GM23338 (cell line): ENCODE measurements around the gene ADSL. TPM values are rescaled to one million over a fixed set of nuclear protein-coding genes. Genes with fewer than 3 reads are reported as not detected.

Source experiments
- ATAC-seq: fragments of 200-7000 bp; cut with Tn5 transposase; 3 replicates; pipeline ENCODE4 v1.9.1; 2020
- DNase-seq: peaks from one replicate; pipeline ENCODE4 v3.0.0-alpha.2; 2015; ENCODE audit warnings: low spot score
- H2AFZ ChIP-seq: fragments of 200-600 bp; sonication (generic); 2 replicates; pipeline ENCODE4 v1.8.0; 2016; ENCODE audit warnings: antibody characterized with exemption, mild to moderate bottlenecking, moderate library complexity
- H3F3A ChIP-seq: fragments of 200-600 bp; sonication (generic); replicated peaks from 2 replicates; pipeline ENCODE4 v1.8.0; 2017; ENCODE audit warnings: antibody characterized with exemption, mixed run types, low read depth
- H3K27ac ChIP-seq: fragments of 200-600 bp; sonication (generic); 2 replicates; pipeline ENCODE4 v1.6.1; 2016; ENCODE audit warnings: low read depth
- H3K27me3 ChIP-seq: fragments of 200-600 bp; sonication (generic); 2 replicates; pipeline ENCODE4 v1.8.0; 2016; ENCODE audit warnings: mild to moderate bottlenecking, mixed run types, moderate library complexity; ENCODE audit not compliant: insufficient read depth
- H3K36me3 ChIP-seq: fragments of 200-600 bp; sonication (generic); 2 replicates; pipeline ENCODE4 v1.8.0; 2016; ENCODE audit warnings: mild to moderate bottlenecking; ENCODE audit not compliant: insufficient read depth
- H3K4me1 ChIP-seq: fragments of 200-600 bp; sonication (generic); 2 replicates; pipeline ENCODE4 v1.8.0; 2016; ENCODE audit warnings: mild to moderate bottlenecking, moderate library complexity; ENCODE audit not compliant: insufficient read depth
- H3K4me2 ChIP-seq: fragments of 200-600 bp; sonication (generic); 2 replicates; pipeline ENCODE4 v1.7.1; 2017; ENCODE audit warnings: mixed run types
- H3K4me3 ChIP-seq: fragments of 200-600 bp; sonication (generic); 2 replicates; pipeline ENCODE4 v1.6.1; 2016; ENCODE audit warnings: mixed run types
- H3K79me2 ChIP-seq: fragments of 200-600 bp; sonication (generic); replicated peaks from 2 replicates; pipeline ENCODE4 v1.8.0; 2017; ENCODE audit warnings: mild to moderate bottlenecking; ENCODE audit not compliant: insufficient read depth
- H3K9me2 ChIP-seq: fragments of 200-600 bp; sonication (generic); 2 replicates; pipeline ENCODE4 v1.8.0; 2017; ENCODE audit not compliant: insufficient read depth
- H4K20me1 ChIP-seq: fragments of 200-600 bp; sonication (generic); replicated peaks from 2 replicates; pipeline ENCODE4 v1.8.0; 2017; ENCODE audit warnings: mild to moderate bottlenecking; ENCODE audit not compliant: insufficient read depth
- H3K27ac Mint-ChIP-seq: 2 replicates; pipeline ENCODE4 v1.8.0; 2020; ENCODE audit warnings: inconsistent platforms, mild to moderate bottlenecking, moderate library complexity, mixed read lengths
- H3K27me3 Mint-ChIP-seq: 3 replicates; pipeline ENCODE4 v1.8.0; 2022; ENCODE audit warnings: low read depth, mild to moderate bottlenecking, moderate library complexity, mixed read lengths, inconsistent platforms; ENCODE audit not compliant: insufficient read depth, poor library complexity
- H3K36me3 Mint-ChIP-seq: 3 replicates; pipeline ENCODE4 v1.8.0; 2021; ENCODE audit warnings: low read depth, mild to moderate bottlenecking, inconsistent platforms, moderate library complexity, mixed read lengths
- H3K4me1 Mint-ChIP-seq: 3 replicates; pipeline ENCODE4 v1.8.0; 2020; ENCODE audit warnings: mild to moderate bottlenecking, inconsistent platforms, mixed read lengths
- H3K4me3 Mint-ChIP-seq: 3 replicates; pipeline ENCODE4 v1.8.0; 2021; ENCODE audit warnings: moderate library complexity, mild to moderate bottlenecking, inconsistent platforms, mixed read lengths
- H3K9me3 Mint-ChIP-seq: 3 replicates; pipeline ENCODE4 v1.8.0; 2020; ENCODE audit warnings: moderate library complexity, mild to moderate bottlenecking, inconsistent platforms, mixed read lengths
- CREB1 ChIP-seq: fragments of 250-450 bp; sonication (Bioruptor Pico); IDR thresholded peaks from 2 replicates; pipeline ENCODE4 v1.5.0; 2020; ENCODE audit warnings: low read depth, mild to moderate bottlenecking, moderate library complexity
- ETS1 ChIP-seq: IDR thresholded peaks from 2 replicates; pipeline ENCODE4 v1.6.1; 2016; ENCODE audit warnings: antibody characterized with exemption
- EZH2 ChIP-seq: fragments of 200-600 bp; sonication (generic); IDR thresholded peaks from one replicate; pipeline ENCODE4 v1.8.0; 2017; ENCODE audit warnings: antibody characterized with exemption, mild to moderate bottlenecking, low read depth; ENCODE audit not compliant: unreplicated experiment
- EZH2phosphoT487 ChIP-seq: fragments of 200-600 bp; sonication (generic); IDR thresholded peaks from one replicate; pipeline ENCODE4 v1.8.1; 2018; ENCODE audit warnings: antibody characterized with exemption; ENCODE audit not compliant: unreplicated experiment
- NANOG ChIP-seq: IDR thresholded peaks from 2 replicates; pipeline ENCODE4 v1.6.1; 2016; ENCODE audit warnings: antibody characterized with exemption, borderline replicate concordance
- REST ChIP-seq: IDR thresholded peaks from one replicate; pipeline ENCODE4 v1.6.1; 2018; ENCODE audit warnings: antibody characterized with exemption; ENCODE audit not compliant: unreplicated experiment
- ZNF114 ChIP-seq: fragments of 250-450 bp; sonication (Bioruptor Pico); IDR thresholded peaks from 2 replicates; pipeline ENCODE4 v1.5.0; 2020; ENCODE audit warnings: mild to moderate bottlenecking, moderate library complexity
- ZNF331 ChIP-seq: fragments of 250-450 bp; sonication (Bioruptor Pico); IDR thresholded peaks from 2 replicates; pipeline ENCODE4 v1.5.0; 2020; ENCODE audit warnings: low read depth, mild to moderate bottlenecking, moderate library complexity
- polyA plus RNA-seq: library from polyadenylated mRNA; unstranded; fragments of >200 nt; fragmentation: Nextera tagmentation; extraction: Ambion mirVana; gene quantifications from 2 replicates; pipeline ENCODE4 v1.2.1, GENCODE V29; 2016
- total RNA-seq: library from RNA; depleted of rRNA; stranded (reverse); fragments of >200 nt; shearing (Covaris generic); gene quantifications from 2 replicates; pipeline ENCODE4 v1.2.3, GENCODE V29; 2014

ADSL gene
- total and polyA plus RNA-seq, 2 experiments from 2014 or later: 120 to 232 TPM

DNA sequence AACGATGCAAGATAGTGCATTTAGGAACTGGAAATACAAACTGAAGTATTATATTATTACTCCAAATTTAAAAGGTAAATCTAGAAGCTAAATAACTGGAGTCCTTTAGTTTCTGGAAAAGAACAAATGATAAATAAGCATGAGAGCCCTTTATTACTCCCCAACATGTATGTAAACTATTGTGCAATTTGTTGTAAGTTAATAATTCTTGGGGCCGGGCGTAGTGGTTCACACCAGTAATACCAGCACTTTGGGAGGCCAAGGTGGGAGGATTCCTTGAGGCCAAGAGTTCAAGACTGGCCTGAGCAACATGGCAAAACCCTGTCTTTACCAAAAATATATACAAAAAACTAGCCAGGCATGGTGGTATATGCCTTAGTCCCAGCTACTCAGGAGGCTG lies 35.2 kb downstream of the ADSL start (continued):
- TF ChIP-seq EZH2phosphoT487: no peak

- TF ChIP-seq CREB1 (CRISPR knock-in tag): no peak
- no peak for TF ChIP-seq ZNF331 (CRISPR knock-in tag)
- no peak for TF ChIP-seq REST
- no peak for TF ChIP-seq ZNF114 (CRISPR knock-in tag)
- TF ChIP-seq ETS1: no peak
- TF ChIP-seq NANOG: no peak
- TF ChIP-seq EZH2phosphoT487: no peak
- no peak for TF ChIP-seq EZH2
- no peaks in the 10 kb centered on the region for H3K9me3 Mint-ChIP-seq
- no peak overlapping the region for H3K4me3 ChIP-seq
- H3K4me1 Mint-ChIP-seq: no peaks in the 10 kb centered on the region
- peaks cover 2% of the 10 kb centered on the region; the same call in 2 of the 3 replicates for H3K36me3 Mint-ChIP-seq
- peaks cover 13% of the 10 kb centered on the region for H4K20me1 ChIP-seq
- 0 out of 2 replicates have a peak, but pooled peaks cover 2% of the 10 kb centered on the region for H3F3A ChIP-seq
- no peaks in the 10 kb centered on the region for H3K9me2 ChIP-seq
- DNase-seq (no peak), ATAC-seq (no peak)
- H3K79me2 ChIP-seq: peaks cover 18% of the 10 kb centered on the region; the same call in 1 of the 2 replicates
- H3K27me3 Mint-ChIP-seq: no peaks in the 10 kb centered on the region
- no peaks in the 10 kb centered on the region for H3K36me3 ChIP-seq
- H3K4me2 ChIP-seq: no peak overlapping the region
- no peak overlapping the region for H2AFZ ChIP-seq
- no peak overlapping the region for H3K27ac Mint-ChIP-seq
- no peaks in the 10 kb centered on the region for H3K4me1 ChIP-seq
- no peak overlapping the region for H3K27ac ChIP-seq
- no peak overlapping the region for H3K4me3 Mint-ChIP-seq
- H3K27me3 ChIP-seq: no peaks in the 10 kb centered on the region
Observed at GRCh38 chr22:40383905-40384304, 37.6 kb downstream of the ADSL start.
